Measurements from ENCODE around the gene ADAMTS9. TPM values are rescaled to one million over a fixed set of nuclear protein-coding genes. Genes with fewer than 3 reads are reported as not detected.

ADAMTS9 gene
- total and polyA plus RNA-seq, 10 of the 15 experiments (the other 5 are each of a cell fraction or from before 2014, with no cell fraction given), result 0.08 TPM; not detected in 9

DNA sequence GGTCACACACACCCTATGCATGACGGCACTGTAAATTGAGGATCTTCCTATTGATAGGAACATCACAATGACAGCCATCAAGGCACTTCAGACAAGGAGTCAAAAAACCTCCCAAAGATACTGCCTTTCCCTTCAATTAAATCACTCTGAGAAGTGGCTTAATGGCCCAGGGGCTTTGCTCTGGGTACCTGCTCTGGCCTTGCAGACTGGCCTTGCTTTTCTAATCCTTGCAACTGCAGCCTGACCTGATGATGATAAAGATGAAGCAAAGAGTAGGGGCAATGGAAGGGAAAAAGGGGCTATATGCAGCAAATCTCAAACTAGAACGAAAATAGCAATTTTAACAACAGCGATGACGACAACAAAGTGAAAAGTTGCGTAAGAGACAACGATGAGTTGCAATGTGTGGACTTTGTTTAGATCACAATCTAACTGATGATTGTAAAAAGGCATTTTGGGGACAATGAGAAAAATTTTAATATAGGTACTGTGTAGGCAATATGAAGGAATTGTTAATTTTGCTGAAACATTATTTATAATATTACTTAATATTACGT lies 14.6 kb downstream of the ADAMTS9 start:
- intact Hi-C loops (cut with micrococcal nuclease; ENCODE audit: unreplicated experiment), result no loop called here
- Histone ChIP-seq H3K9me3 (replicated peaks; ENCODE audit: control insufficient read depth, insufficient read depth, low read length) (no peaks in the 10 kb centered on the region), H3K27ac (ENCODE audit: control insufficient read depth, insufficient read depth) (no peak overlapping the region), H4K20me1 (ENCODE audit: control insufficient read depth, insufficient read depth) (no peaks in the 10 kb centered on the region), H3K36me3 (ENCODE audit: control insufficient read depth in 2 of 2, insufficient read depth in 2 of 2, low read length in 1 of 2) (no peaks in the 10 kb centered on the region), H3K4me2 (ENCODE audit: control insufficient read depth, insufficient read depth) (no peak overlapping the region), H3K79me2 (ENCODE audit: control insufficient read depth, insufficient read depth, low read length) (no peaks in the 10 kb centered on the region), H3K27me3 (replicated peaks in 1 of 2; ENCODE audit: control insufficient read depth in 2 of 2, insufficient read depth in 2 of 2, low read length in 1 of 2) (no peaks in the 10 kb centered on the region), H3K4me3 (no peak overlapping the region), H3K9ac (ENCODE audit: control insufficient read depth, insufficient read depth, low read length) (no peak overlapping the region), H2AFZ (ENCODE audit: control insufficient read depth, low read depth, low read length) (no peak overlapping the region), H3K4me1 (ENCODE audit: control insufficient read depth, insufficient read depth, low read length) (no peaks in the 10 kb centered on the region)
- ChIA-PET RAD21 (ENCODE audit: unreplicated experiment) (no interaction called here), POLR2A (no interaction called here), CTCF (no interaction called here), SMC1A (ENCODE audit: uncharacterized antibody, unreplicated experiment) (interaction anchor here (0.9 kb wide), 1 partner anchor 16 kb away, joined by 3 read pairs; no protein-coding TSS in a partner anchor)
- DNase-seq (ENCODE audit: low read depth, low spot score) (no peak), FAIRE-seq (no peak), ATAC-seq (no peak)
- WGBS (ENCODE audit: insufficient coverage, insufficient replicate concordance, low lambda C conversion rate, missing lambda C conversion rate), result 44% methylated on average over 7 of the region's 7 CpGs
- no TSS peak for BruUV-seq (replicated peaks)
- TF ChIP-seq ETV6 (conservative IDR thresholded peaks at IDR 0.05 in 1 of 2, IDR thresholded peaks at IDR 0.05 in 1 of 2; ENCODE audit: borderline replicate concordance in 1 of 2, low read depth in 1 of 2) (peak in 1 of 2 experiments; percentile 91; a peak in 2 of 4 replicates), SMC3 (IDR thresholded peaks at IDR 0.05; ENCODE audit: borderline replicate concordance, low read length) (no peak), ZBED1 (IDR thresholded peaks at IDR 0.05; ENCODE audit: borderline replicate concordance) (no peak)
- in situ Hi-C loops (cut with MboI), result no loop called here

DNA sequence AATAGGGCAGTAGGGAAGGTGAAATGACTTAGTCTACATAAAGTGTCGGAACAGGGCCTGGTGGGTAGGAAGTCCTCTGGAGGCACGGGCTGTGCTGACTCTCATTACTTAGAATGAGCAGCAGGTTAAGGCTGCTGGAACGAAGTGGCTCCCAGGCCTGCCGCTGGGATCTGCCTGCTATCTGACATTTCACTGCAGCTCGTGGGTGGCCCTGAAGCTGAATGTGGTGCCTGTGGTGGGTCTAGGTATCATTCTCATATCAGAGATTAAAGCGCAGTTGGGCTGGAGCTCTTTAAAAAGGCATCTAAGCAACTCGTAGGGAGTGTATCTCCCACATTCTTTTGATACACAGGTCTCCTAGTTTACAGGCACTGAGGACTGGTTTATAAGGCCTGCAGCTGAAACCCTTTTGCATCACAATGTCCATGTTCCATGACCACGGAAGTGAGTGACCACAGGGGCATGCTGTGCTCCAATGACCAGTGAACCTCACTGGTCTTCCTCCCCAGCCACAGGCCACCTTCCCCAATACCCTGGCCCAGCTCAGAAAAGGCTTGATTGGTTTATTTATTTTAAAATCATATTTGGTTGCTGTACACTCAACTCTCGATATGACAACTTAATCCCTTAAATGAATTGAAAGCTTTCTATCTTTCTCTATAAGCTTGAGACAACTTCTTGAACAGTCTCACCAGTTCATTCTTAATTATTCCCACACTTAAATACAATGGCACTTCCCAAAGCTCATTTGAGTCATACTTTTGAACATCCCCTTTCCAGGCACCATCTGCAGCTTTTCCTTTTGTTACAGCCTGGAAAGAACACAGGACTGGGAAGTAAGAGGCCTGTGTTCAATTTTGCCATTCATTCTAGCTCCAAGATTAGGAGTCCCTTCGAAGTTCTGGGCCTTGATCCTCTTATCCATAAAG lies 19.0 kb downstream of the ADAMTS9 start:
- H3K4me3 ChIP-seq, result no peak overlapping the region
- no peak for ATAC-seq
- no peaks in the 10 kb centered on the region for H3K79me2 ChIP-seq (ENCODE audit: control insufficient read depth, insufficient read depth, low read length)
- TF ChIP-seq STAT1 (conservative IDR thresholded peaks at IDR 0.05) (no peak), ETV6 (conservative IDR thresholded peaks at IDR 0.05 in 1 of 2, IDR thresholded peaks at IDR 0.05 in 1 of 2; ENCODE audit: borderline replicate concordance in 1 of 2, low read depth in 1 of 2) (0 out of 4 replicates have a peak, but pooled peaks of 1 of the 2 experiments have one; percentile 63), EGR1 (IDR thresholded peaks at IDR 0.05; ENCODE audit: borderline replicate concordance in 1 of 2, low read depth in 2 of 2, low read length in 2 of 2) (no peak), NFXL1 (IDR thresholded peaks at IDR 0.05; ENCODE audit: borderline replicate concordance) (0 out of 2 replicates have a peak, but pooled peaks have one; percentile 5), DPF2 (IDR thresholded peaks at IDR 0.05) (no peak), RCOR1 (conservative IDR thresholded peaks at IDR 0.05; ENCODE audit: low read depth, low read length) (no peak), SMAD5 (IDR thresholded peaks at IDR 0.05; ENCODE audit: low read depth) (no peak)
- TF ChIP-seq, protein P1, sequence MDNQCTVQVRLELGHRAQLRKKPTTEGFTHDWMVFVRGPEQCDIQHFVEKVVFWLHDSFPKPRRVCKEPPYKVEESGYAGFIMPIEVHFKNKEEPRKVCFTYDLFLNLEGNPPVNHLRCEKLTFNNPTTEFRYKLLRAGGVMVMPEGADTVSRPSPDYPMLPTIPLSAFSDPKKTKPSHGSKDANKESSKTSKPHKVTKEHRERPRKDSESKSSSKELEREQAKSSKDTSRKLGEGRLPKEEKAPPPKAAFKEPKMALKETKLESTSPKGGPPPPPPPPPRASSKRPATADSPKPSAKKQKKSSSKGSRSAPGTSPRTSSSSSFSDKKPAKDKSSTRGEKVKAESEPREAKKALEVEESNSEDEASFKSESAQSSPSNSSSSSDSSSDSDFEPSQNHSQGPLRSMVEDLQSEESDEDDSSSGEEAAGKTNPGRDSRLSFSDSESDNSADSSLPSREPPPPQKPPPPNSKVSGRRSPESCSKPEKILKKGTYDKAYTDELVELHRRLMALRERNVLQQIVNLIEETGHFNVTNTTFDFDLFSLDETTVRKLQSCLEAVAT (IDR thresholded peaks at IDR 0.05), result no peak
- TF ChIP-seq, protein P2, sequence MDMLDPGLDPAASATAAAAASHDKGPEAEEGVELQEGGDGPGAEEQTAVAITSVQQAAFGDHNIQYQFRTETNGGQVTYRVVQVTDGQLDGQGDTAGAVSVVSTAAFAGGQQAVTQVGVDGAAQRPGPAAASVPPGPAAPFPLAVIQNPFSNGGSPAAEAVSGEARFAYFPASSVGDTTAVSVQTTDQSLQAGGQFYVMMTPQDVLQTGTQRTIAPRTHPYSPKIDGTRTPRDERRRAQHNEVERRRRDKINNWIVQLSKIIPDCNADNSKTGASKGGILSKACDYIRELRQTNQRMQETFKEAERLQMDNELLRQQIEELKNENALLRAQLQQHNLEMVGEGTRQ (IDR thresholded peaks at IDR 0.05; ENCODE audit: borderline replicate concordance, low read depth, low read length), result no peak
- TF ChIP-seq, protein P3, sequence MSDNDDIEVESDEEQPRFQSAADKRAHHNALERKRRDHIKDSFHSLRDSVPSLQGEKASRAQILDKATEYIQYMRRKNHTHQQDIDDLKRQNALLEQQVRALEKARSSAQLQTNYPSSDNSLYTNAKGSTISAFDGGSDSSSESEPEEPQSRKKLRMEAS (IDR thresholded peaks at IDR 0.05; ENCODE audit: low read depth, low read length), result no peak
- RAD21 ChIA-PET (ENCODE audit: unreplicated experiment), result no interaction called here
- H3K4me1 ChIP-seq (ENCODE audit: control insufficient read depth, insufficient read depth, low read length), result no peaks in the 10 kb centered on the region
- 19% methylated on average over 10 of the region's 10 CpGs for WGBS (ENCODE audit: insufficient coverage, insufficient replicate concordance, low lambda C conversion rate, missing lambda C conversion rate)
- intact Hi-C loops (cut with micrococcal nuclease; ENCODE audit: unreplicated experiment), result no loop called here
- in situ Hi-C loops (cut with MboI), result no loop called here
- no peaks in the 10 kb centered on the region for H3K36me3 ChIP-seq (ENCODE audit: control insufficient read depth in 2 of 2, insufficient read depth in 2 of 2, low read length in 1 of 2)
- POLR2A ChIA-PET, result no interaction called here
- FAIRE-seq, result no peak
- H2AFZ ChIP-seq (ENCODE audit: control insufficient read depth, low read depth, low read length), result no peak overlapping the region
- CTCF ChIA-PET, result no interaction called here
- no TSS peak for BruUV-seq (replicated peaks)
- H3K9ac ChIP-seq (ENCODE audit: control insufficient read depth, insufficient read depth, low read length), result no peak overlapping the region
- H4K20me1 ChIP-seq (ENCODE audit: control insufficient read depth, insufficient read depth), result no peaks in the 10 kb centered on the region
- H3K27me3 ChIP-seq (replicated peaks in 1 of 2; ENCODE audit: control insufficient read depth in 2 of 2, insufficient read depth in 2 of 2, low read length in 1 of 2), result no peaks in the 10 kb centered on the region
- no peak overlapping the region for H3K27ac ChIP-seq (ENCODE audit: control insufficient read depth, insufficient read depth)
- no peaks in the 10 kb centered on the region for H3K9me3 ChIP-seq (replicated peaks; ENCODE audit: control insufficient read depth, insufficient read depth, low read length)
- no peak overlapping the region for H3K4me2 ChIP-seq (ENCODE audit: control insufficient read depth, insufficient read depth)
- no peak for DNase-seq (ENCODE audit: low read depth, low spot score)
- SMC1A ChIA-PET (ENCODE audit: uncharacterized antibody, unreplicated experiment), result no interaction called here
